GM12878 (cell line): ENCODE results near the gene PGBD5. TPM values are rescaled to one million over a fixed set of nuclear protein-coding genes. Genes with fewer than 3 reads are reported as not detected.

Source experiments
- ATAC-seq: fragments of 200-7000 bp; cut with Tn5 transposase; 3 replicates; pipeline ENCODE4 v1.9.1; 2020; ENCODE audit warnings: mild to moderate bottlenecking, moderate library complexity
- BruUV-seq: library from RNA; stranded (reverse); fragments of 400-500 nt; replicated peaks from 2 replicates; lab custom pipeline; 2021; lab: Mats Ljungman, UMichigan
- CTCF ChIA-PET: fragments of 300-600 bp; sonication (Branson Sonifier 250); formaldehyde crosslinking; extraction: SDS; loops from one replicate; lab custom pipeline; 2021; ENCODE audit warnings: inconsistent platforms; lab: Yijun Ruan, JAX
- POLR2A ChIA-PET: fragments of 350-600 bp; formaldehyde crosslinking; extraction: SDS; loops from one replicate; lab custom pipeline; 2021; ENCODE audit warnings: inconsistent platforms; lab: Charles Lee
- RAD21 ChIA-PET: fragments of 300-600 bp; sonication (Branson Sonifier 250); formaldehyde crosslinking; loops from one replicate; lab custom pipeline; 2023; ENCODE audit warnings: antibody characterized with exemption; ENCODE audit not compliant: unreplicated experiment; lab: Charles Lee
- SMC1A ChIA-PET: fragments of 300-600 bp; sonication (Branson Sonifier 250); formaldehyde crosslinking; loops from one replicate; lab custom pipeline; 2023; ENCODE audit not compliant: unreplicated experiment, uncharacterized antibody; lab: Charles Lee
- DNase-seq: peaks from one replicate; pipeline ENCODE4 v3.0.0-alpha.2; 2011; ENCODE audit warnings: low read depth, low spot score
- FAIRE-seq: peaks from 3 replicates; lab custom pipeline; 2011; peaks lifted over from hg19 to GRCh38; lab: Jason Lieb, UNC
- H2AFZ ChIP-seq: 2 replicates; pipeline ENCODE4 v1.6.0; 2011; ENCODE audit warnings: low read depth, low read length, control low read depth; ENCODE audit not compliant: control insufficient read depth
- H3K27ac ChIP-seq: 2 replicates; pipeline ENCODE4 v1.5.1; 2011; ENCODE audit warnings: control low read depth; ENCODE audit not compliant: control insufficient read depth, insufficient read depth
- H3K27me3 ChIP-seq, 2 experiments: replicated peaks in 1 of 2; 2 replicates each; pipeline versions ENCODE4 v1.6.0 to v1.6.1; 2011; ENCODE audit warnings: low read length in 1 of 2; ENCODE audit not compliant: control insufficient read depth in 2 of 2, insufficient read depth in 2 of 2
- H3K36me3 ChIP-seq, 2 experiments: 2 replicates each; pipeline ENCODE4 v1.5.1; 2011; ENCODE audit warnings: low read length in 1 of 2; ENCODE audit not compliant: control insufficient read depth in 2 of 2, insufficient read depth in 2 of 2
- H3K4me1 ChIP-seq: 2 replicates; pipeline ENCODE4 v1.6.1; 2011; ENCODE audit warnings: mild to moderate bottlenecking, low read length, moderate library complexity, mixed read lengths; ENCODE audit not compliant: control insufficient read depth, insufficient read depth
- H3K4me2 ChIP-seq: 2 replicates; pipeline ENCODE4 v1.6.0; 2011; ENCODE audit warnings: control low read depth; ENCODE audit not compliant: control insufficient read depth, insufficient read depth
- H3K4me3 ChIP-seq: fragments of 200-600 bp; sonication (generic); 2 replicates; pipeline ENCODE4 v1.5.1; 2016
- H3K79me2 ChIP-seq: 2 replicates; pipeline ENCODE4 v1.6.0; 2011; ENCODE audit warnings: low read length; ENCODE audit not compliant: control insufficient read depth, insufficient read depth
- H3K9ac ChIP-seq: 2 replicates; pipeline ENCODE4 v1.8.0; 2011; ENCODE audit warnings: low read length, control low read depth, mixed read lengths; ENCODE audit not compliant: control insufficient read depth, insufficient read depth
- H3K9me3 ChIP-seq: replicated peaks from 3 replicates; pipeline ENCODE4 v1.5.1; 2011; ENCODE audit warnings: mild to moderate bottlenecking, low read length; ENCODE audit not compliant: control insufficient read depth, insufficient read depth
- H4K20me1 ChIP-seq: 2 replicates; pipeline ENCODE4 v1.6.0; 2011; ENCODE audit not compliant: control insufficient read depth, insufficient read depth
- DPF2 ChIP-seq: fragments of 450-650 bp; IDR thresholded peaks from 2 replicates; pipeline ENCODE4 v1.6.1; 2017; ENCODE audit warnings: mild to moderate bottlenecking
- IKZF2 ChIP-seq, 2 experiments: fragments of 450-650 bp; IDR thresholded peaks; 2 replicates each; pipeline ENCODE4 v1.6.1; 2017; ENCODE audit warnings: mild to moderate bottlenecking in 2 of 2, moderate library complexity in 2 of 2
- NFXL1 ChIP-seq: fragments of 450-650 bp; IDR thresholded peaks from 2 replicates; pipeline ENCODE4 v1.6.1; 2017; ENCODE audit warnings: antibody characterized with exemption, mild to moderate bottlenecking, borderline replicate concordance
- NR2C2 ChIP-seq: IDR thresholded peaks from 2 replicates; pipeline ENCODE4 v1.6.1; 2011; ENCODE audit warnings: borderline replicate concordance, low read depth; ENCODE audit not compliant: control insufficient read depth, insufficient read length
- SMAD1 ChIP-seq: fragments of 450-650 bp; IDR thresholded peaks from 2 replicates; pipeline ENCODE4 v1.6.1; 2018; ENCODE audit warnings: mild to moderate bottlenecking, low read depth; ENCODE audit not compliant: partially characterized antibody
- ZNF207 ChIP-seq: fragments of 450-650 bp; IDR thresholded peaks from 2 replicates; pipeline ENCODE4 v1.6.1; 2014; ENCODE audit warnings: antibody characterized with exemption, mild to moderate bottlenecking, borderline replicate concordance
- WGBS: methylation state at CpG from one replicate; pipeline ENCODE4 v1.1.6; 2016; ENCODE audit warnings: low lambda C conversion rate; ENCODE audit not compliant: insufficient replicate concordance, insufficient coverage; ENCODE audit errors: missing lambda C conversion rate; 5-methylcytosine and 5-hydroxymethylcytosine counted together
- in situ Hi-C: fragments of 300-500 bp; cut with MboI; formaldehyde crosslinking; loops from 9 replicates; pipeline ENCODE4 v1.14.3; 2018; ENCODE audit warnings: mixed read lengths
- intact Hi-C: fragments of 100-400 bp; cut with micrococcal nuclease; formaldehyde crosslinking; loops from one replicate; pipeline ENCODE4 v1.14.2; 2022; ENCODE audit not compliant: unreplicated experiment
- polyA plus RNA-seq, 11 experiments: library from polyadenylated mRNA; depleted of rRNA in 4 of 11; unstranded in 6 of 11; stranded (reverse) in 5 of 11; fragments of >200 nt; fragmentation: Nextera tagmentation in 4 of 11; fragmentation: Illumina TruSeq in 1 of 11; extraction: Ambion mirVana in 4 of 11; extraction: Trizol in 1 of 11; gene quantifications; 1 replicate in 1 of 11; 2 replicates in 10 of 11; pipeline versions ENCODE4 v1.2.1 to v1.2.3, GENCODE V29; 2011 to 2016; ENCODE audit warnings: inconsistent platforms in 2 of 11, missing spikeins in 2 of 11, low read depth in 1 of 11
- total RNA-seq, 4 experiments: library from RNA; depleted of rRNA in 3 of 4; stranded (reverse); fragments of >200 nt in 3 of 4; fragmentation: Illumina TruSeq in 1 of 4; extraction: Trizol in 1 of 4; gene quantifications; 2 replicates each; pipeline versions ENCODE4 v1.2.1 to v1.2.3, GENCODE V29; 2013 to 2021
- TF ChIP-seq, protein P1 (sequence below): fragments of 450-650 bp; IDR thresholded peaks from 2 replicates; pipeline ENCODE4 v1.6.1; 2014; ENCODE audit warnings: mild to moderate bottlenecking
- TF ChIP-seq, protein P2 (sequence below): fragments of 450-650 bp; IDR thresholded peaks from 2 replicates; pipeline ENCODE4 v1.6.1; 2017; ENCODE audit warnings: antibody characterized with exemption, mild to moderate bottlenecking, moderate library complexity
- TF ChIP-seq, protein P3 (sequence below): fragments of 450-650 bp; IDR thresholded peaks from 2 replicates; pipeline ENCODE4 v1.6.1; 2016; ENCODE audit warnings: mild to moderate bottlenecking, moderate library complexity, borderline replicate concordance
- TF ChIP-seq, protein P4 (sequence below): IDR thresholded peaks from 2 replicates; pipeline ENCODE4 v1.6.1; 2011; ENCODE audit warnings: borderline replicate concordance, low read depth, mild to moderate bottlenecking, moderate library complexity, low read length; ENCODE audit not compliant: insufficient read depth, poor library complexity, severe bottlenecking

Gene PGBD5
- total and polyA plus RNA-seq, 10 of the 15 experiments (the other 5 are each of a cell fraction or from before 2014, with no cell fraction given) = 0.03 TPM; not detected in 9

DNA sequence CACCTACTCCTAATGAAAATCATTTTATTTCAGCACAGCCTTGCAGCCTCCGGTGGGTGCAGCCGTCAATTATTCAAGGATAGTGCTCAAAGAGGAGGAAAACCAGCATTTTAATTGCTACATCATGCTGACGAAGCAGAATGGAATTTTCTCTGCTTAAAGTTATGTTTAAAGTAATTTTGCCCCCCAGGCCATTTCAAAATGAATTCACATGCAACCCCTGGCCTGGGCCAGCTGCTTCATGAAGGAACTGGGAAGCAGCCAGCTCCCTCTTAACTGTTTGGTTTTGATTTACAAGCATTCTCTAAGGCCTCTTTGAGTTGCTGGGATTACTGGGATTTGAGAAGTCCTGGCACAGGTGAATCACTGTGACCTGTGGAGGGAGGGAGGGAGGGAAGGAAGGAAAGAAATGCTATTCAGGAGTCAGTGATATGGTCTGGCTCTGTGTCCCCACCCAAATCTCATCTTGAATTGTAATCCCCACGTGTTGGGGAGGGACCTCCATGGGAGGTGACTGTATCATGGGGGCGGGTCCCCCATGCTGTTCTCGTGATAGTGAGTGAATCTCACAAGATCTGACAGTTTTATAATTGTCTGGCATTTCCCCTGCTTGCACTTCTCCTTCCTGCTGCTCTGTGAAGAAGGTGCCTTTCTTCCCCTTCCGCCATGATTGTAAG lies 66.0 kb downstream of the PGBD5 start:
- Histone ChIP-seq H3K36me3 (no peaks in the 10 kb centered on the region), H3K27ac (no peak overlapping the region), H2AFZ (no peak overlapping the region), H3K9me3 (no peaks in the 10 kb centered on the region; the same call in 2 of the 3 replicates), H3K4me1 (no peaks in the 10 kb centered on the region), H3K4me3 (no peak overlapping the region), H3K79me2 (no peaks in the 10 kb centered on the region), H3K9ac (no peak overlapping the region), H3K27me3 (no peaks in the 10 kb centered on the region; a peak in 1 of 4 replicates), H4K20me1 (no peaks in the 10 kb centered on the region), H3K4me2 (no peak overlapping the region)
- ATAC-seq (no peak), FAIRE-seq (no peak), DNase-seq (no peak)
- ChIA-PET SMC1A (no interaction called here), RAD21 (no interaction called here), POLR2A (no interaction called here), CTCF (no interaction called here)
- BruUV-seq = no TSS peak
- WGBS = 17% methylated on average over 7 of the region's 7 CpGs
- intact Hi-C loops (no loop called here), in situ Hi-C loops (no loop called here)
- TF ChIP-seq ZNF207 (no peak), NR2C2 (no peak), IKZF2 (IDR thresholded peaks at IDR 0.05) (no peak), SMAD1 (no peak), DPF2 (no peak), NFXL1 (no peak)
- TF ChIP-seq, protein P1, sequence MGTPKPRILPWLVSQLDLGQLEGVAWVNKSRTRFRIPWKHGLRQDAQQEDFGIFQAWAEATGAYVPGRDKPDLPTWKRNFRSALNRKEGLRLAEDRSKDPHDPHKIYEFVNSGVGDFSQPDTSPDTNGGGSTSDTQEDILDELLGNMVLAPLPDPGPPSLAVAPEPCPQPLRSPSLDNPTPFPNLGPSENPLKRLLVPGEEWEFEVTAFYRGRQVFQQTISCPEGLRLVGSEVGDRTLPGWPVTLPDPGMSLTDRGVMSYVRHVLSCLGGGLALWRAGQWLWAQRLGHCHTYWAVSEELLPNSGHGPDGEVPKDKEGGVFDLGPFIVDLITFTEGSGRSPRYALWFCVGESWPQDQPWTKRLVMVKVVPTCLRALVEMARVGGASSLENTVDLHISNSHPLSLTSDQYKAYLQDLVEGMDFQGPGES = no peak
- TF ChIP-seq, protein P2, sequence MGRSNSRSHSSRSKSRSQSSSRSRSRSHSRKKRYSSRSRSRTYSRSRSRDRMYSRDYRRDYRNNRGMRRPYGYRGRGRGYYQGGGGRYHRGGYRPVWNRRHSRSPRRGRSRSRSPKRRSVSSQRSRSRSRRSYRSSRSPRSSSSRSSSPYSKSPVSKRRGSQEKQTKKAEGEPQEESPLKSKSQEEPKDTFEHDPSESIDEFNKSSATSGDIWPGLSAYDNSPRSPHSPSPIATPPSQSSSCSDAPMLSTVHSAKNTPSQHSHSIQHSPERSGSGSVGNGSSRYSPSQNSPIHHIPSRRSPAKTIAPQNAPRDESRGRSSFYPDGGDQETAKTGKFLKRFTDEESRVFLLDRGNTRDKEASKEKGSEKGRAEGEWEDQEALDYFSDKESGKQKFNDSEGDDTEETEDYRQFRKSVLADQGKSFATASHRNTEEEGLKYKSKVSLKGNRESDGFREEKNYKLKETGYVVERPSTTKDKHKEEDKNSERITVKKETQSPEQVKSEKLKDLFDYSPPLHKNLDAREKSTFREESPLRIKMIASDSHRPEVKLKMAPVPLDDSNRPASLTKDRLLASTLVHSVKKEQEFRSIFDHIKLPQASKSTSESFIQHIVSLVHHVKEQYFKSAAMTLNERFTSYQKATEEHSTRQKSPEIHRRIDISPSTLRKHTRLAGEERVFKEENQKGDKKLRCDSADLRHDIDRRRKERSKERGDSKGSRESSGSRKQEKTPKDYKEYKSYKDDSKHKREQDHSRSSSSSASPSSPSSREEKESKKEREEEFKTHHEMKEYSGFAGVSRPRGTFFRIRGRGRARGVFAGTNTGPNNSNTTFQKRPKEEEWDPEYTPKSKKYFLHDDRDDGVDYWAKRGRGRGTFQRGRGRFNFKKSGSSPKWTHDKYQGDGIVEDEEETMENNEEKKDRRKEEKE = no peak
- TF ChIP-seq, protein P3, sequence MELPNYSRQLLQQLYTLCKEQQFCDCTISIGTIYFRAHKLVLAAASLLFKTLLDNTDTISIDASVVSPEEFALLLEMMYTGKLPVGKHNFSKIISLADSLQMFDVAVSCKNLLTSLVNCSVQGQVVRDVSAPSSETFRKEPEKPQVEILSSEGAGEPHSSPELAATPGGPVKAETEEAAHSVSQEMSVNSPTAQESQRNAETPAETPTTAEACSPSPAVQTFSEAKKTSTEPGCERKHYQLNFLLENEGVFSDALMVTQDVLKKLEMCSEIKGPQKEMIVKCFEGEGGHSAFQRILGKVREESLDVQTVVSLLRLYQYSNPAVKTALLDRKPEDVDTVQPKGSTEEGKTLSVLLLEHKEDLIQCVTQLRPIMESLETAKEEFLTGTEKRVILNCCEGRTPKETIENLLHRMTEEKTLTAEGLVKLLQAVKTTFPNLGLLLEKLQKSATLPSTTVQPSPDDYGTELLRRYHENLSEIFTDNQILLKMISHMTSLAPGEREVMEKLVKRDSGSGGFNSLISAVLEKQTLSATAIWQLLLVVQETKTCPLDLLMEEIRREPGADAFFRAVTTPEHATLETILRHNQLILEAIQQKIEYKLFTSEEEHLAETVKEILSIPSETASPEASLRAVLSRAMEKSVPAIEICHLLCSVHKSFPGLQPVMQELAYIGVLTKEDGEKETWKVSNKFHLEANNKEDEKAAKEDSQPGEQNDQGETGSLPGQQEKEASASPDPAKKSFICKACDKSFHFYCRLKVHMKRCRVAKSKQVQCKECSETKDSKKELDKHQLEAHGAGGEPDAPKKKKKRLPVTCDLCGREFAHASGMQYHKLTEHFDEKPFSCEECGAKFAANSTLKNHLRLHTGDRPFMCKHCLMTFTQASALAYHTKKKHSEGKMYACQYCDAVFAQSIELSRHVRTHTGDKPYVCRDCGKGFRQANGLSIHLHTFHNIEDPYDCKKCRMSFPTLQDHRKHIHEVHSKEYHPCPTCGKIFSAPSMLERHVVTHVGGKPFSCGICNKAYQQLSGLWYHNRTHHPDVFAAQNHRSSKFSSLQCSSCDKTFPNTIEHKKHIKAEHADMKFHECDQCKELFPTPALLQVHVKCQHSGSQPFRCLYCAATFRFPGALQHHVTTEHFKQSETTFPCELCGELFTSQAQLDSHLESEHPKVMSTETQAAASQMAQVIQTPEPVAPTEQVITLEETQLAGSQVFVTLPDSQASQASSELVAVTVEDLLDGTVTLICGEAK = no peak
- TF ChIP-seq, protein P4, sequence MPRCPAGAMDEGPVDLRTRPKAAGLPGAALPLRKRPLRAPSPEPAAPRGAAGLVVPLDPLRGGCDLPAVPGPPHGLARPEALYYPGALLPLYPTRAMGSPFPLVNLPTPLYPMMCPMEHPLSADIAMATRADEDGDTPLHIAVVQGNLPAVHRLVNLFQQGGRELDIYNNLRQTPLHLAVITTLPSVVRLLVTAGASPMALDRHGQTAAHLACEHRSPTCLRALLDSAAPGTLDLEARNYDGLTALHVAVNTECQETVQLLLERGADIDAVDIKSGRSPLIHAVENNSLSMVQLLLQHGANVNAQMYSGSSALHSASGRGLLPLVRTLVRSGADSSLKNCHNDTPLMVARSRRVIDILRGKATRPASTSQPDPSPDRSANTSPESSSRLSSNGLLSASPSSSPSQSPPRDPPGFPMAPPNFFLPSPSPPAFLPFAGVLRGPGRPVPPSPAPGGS = no peak
